CD4-positive, alpha-beta T cell treated with Interleukin-12 subunit alpha and Interleukin-12 subunit beta, for 1 hour (primary cell): Measurements from ENCODE around the gene ESRP2.

Experiments used
- DNase-seq: peaks from one replicate; pipeline ENCODE4 v3.0.0-alpha.2; 2020

ESRP2 gene

DNA sequence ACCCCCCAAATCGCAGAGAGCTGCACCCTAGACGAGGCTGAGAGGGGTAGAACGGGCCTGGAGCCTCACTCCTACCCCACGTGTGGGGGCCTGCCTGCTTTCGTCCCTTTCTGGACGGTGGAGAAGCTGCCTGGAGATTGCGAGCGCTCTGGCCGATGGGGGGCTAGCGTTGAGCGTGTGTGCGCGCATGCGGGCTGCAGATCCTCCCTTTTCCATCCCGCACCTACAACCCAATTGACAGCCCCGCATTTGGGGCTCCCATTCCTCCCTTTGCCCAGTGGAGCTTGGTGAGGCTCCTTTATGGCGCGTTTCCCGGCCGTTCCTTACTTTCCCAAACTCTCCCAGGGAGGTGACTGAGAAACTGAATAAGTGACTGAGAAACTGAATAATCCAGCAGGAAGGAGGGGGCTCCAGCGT, 907 bp upstream of the ESRP2 start:
- DNase-seq: no peak

DNA sequence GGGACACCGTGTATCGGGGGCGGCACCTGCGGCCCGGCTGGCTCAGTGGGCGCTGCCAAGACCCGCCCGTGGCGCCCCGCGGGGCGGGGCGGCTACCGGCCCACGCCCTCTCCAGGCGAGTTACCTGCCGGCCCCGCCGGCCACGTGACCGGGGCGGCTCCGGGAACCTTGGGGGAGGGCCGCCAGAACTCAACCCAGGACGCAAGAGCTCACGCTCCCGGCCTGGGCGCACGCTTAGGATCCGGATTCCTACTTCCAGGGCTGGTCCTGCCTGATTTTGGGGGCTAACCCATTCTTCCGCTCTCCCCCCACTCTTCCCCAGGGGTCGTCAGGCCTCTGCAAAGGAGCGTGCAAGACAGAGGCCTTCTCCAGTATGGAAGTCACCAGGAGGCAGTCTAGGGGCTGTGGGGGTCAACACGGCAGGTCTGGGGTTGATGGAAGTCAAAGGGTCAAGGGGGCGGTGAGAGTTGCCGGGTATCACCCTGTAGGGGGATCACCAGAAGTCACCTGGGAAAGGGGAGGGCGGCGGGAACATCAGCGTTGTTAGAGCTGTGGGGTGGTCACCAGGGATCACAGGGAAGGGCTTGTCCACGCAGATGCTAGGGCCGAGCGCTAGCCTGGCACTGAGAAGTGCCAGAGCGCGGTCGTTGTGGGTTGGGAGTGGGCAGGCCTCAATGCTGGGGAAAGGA, 354 bp upstream of the ESRP2 start:
- DNase-seq: peak; percentile 57

DNA sequence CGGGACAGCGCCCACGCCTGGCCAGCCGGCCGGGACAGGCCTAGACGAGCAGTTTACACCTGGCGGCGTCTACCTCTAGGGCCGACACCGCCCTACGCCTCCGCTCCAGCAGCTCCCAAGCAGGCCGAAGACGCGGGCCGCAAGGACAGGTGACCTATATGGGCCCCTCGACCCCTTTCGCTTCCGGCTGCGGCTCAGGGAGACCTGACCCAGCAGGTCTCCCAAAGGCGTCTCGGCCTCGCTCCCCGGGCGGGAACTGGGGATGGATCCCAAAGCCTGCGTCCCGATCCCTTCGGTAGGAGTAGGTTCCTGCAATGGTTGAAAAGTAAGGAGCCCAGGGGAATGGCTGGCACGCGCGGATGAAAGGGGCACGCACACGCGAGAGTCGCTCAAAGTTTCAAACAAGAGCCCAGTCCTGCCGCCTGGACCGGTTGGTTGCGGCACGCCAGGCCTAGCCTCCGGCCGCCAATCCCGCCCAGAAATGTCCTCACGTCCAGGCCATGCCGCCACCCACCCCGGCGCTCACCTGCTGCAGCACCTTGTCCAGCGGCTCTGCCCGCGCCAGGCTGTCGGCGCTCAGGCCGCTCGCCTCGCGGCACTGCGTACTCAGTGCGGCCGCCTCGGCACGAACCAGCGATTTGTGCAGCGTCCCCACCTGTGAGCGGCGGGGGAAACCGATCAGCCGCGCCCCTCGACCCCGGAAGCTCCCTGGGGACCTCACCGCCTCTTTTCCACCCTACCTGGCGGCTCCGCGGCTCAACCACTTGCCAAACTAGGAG, 630 bp downstream of the ESRP2 start:
- DNase-seq: no peak

DNA sequence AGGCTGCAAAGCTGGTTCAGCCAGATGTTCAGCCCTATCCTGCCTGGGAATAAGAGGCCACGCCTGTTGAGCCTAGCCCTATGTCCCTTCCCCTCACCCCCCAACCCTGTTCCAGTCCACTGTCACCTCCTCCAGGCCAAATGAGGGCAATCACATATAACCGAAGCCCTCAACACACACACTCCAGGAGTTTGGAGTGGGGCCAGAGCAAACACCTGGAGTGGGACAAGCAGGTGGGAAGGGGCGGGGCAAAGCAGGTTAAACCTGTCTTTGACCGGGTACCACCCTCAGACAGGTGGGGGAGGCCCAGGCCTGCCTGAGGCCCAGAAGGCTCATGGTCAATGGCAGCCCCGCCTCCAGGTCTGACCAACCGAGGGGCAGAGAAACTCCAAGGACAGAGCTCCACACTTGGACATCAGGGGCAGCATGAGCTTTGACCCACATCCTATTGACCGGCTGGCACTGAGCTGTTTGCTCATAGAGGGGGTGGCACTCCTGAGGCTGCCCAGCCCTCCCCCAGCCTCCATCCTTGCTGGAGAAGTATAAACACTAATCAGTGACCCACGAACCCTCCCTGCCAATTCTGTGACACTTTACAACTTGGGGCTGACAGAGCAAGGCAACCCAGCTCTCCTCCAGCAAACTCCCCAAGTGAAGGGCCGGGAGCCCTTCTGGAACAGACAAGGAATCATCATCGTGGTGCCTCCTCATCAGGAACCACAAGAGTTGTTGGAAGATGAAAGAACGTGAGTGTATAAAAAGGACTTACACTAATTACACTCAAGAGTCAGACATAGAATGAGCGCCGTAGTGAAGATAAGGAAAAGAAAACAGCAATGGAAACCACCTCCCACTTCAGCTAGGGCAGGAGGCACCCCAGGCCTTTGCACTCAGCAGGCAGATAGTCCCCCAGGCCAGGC, 1.5 kb downstream of the ESRP2 start:
- no peak for DNase-seq

DNA sequence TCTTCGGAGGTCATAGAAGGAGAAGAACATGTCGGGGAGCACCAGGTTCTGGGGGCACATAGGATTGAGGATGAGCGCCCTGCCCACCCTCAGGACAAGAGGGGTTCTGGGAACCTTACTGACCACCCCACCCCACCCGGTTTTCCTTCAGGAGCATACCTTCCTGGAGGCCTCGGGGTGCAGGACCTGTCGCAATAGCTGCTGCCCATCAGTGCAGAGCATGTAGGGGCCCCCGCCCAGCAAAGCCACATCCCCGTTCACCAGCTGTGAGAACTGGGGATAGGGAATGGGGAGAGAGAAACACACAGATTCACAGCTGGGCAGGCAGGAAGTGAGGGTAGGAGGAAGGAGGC, 2.1 kb downstream of the ESRP2 start:
- no peak for DNase-seq

DNA sequence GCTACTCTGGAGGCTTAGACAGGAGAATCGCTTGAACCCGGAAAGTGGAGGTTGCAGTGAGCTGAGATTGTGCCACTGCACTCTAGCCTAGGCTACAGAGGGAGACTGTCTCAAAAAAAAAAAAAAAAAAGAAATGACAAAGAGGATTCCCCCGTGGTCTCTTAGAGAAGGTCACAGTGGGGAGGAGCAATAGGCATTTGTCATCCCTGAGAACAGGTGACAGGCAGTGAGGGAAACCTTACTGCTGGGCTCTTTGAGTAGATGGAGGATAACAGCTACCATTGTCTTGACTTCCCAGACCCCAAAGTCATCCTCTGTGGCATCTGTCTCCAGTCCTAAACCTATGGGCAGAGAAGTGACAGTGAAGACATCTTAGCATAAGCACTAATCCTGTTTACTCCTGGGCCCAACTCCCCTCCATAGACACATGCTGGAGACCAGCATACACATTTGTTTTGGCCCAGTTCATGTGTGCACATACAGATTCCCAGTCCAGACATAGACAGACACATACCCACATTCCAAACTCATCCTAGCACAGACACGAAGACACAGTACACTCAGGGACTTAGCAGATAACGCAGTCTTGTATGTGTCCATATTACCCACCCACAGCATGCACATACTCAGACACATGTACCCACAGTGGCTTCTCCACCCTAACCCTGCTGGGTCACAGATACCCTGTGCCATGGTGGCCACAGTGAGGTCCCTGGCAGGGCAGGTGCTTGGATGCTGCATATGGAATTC, 2.7 kb downstream of the ESRP2 start:
- DNase-seq: no peak

DNA sequence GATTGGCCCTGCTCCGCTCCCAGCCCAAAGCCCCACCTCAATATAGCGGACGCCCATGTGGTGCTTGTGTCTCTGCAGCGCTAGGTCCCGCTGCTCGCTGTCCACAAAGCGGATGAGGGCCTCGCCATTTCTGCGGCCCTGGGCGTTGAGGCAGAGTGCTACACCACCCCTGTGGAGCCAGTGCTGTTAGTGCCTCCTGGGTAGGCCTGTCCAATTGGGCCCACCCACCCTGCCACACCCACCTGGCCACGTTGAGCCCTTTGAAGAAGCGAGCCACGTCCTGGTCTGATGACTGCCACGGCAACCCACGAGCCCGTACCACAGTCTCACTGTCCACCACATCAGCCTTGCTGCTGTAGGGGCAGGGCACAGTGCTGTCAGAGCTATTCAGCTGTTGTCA, 3.6 kb downstream of the ESRP2 start:
- DNase-seq: no peak

DNA sequence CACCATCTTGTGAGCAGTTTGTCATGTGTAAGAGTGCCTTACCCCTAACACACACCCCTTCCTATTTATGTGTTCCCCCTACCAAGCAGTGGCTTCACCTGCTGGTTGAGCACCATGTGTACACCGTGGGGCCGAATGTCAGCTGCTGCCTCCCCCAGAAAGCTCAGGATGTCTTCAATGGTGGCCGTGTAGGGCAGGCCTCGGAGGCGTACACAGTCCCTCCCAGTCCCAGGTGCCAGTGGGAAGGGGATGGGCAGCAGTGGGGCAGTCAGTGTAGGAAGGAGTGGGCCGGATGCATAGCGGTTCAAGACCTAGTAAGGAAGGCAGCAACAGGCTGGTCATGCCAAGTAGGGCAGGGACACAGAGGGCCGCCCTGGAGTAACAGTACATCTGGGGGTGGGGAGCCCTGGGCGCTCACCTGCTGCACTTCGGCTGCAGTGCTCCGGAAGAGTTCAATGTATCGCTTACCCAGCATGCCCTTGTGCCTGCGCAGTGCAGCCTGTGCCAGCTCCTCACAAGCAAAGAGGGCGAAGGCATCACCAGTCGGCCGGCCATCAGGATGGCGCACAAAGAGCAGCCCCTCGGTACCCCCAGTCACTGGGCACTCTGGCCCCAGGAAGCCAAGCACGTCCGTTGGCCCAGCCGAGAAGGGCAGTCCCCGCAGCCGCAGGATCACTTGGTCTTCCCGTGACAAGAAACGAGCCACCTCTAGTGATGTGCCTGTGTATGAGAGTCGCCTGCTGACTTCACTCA, 4.4 kb downstream of the ESRP2 start:
- DNase-seq: no peak

DNA sequence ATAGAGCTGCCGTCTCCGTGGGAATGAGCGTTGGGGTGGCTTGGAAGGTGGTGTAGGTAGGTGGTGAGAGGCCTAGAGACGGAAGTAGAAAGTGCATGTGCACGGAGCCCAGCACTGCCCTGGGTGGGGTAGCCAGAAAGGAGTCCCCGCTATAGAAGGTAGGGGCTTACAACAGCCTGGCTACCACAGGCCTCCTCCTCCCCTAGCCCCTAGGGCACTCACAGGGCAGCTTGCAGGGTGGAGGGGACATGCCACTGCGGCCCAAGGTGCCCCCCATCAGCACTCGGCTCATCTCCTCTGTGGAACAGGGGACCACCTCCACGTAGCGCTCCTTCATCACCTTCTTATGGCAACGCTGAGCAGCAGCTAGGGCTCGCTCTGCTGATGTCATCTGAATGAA, 5.0 kb downstream of the ESRP2 start:
- DNase-seq: no peak

DNA sequence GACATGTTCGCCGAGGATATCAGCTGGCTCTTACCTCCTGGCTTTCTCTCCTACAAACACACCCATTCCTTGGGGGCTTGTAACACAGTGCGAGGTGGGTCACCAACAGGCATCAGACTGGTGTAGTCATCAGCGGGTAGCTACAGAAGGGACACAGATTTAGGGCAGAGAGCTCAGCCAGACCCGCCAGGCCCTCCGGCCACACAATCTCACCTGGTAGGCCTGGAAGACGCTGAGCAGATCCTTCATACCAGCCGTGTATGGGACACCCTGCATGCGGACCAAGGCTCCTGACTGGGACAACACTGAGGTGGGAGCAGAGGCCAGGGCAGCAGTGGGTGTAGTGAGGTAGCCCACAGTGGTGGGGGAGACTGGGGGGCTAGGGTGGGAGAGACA, 5.8 kb downstream of the ESRP2 start:
- DNase-seq: no peak

DNA sequence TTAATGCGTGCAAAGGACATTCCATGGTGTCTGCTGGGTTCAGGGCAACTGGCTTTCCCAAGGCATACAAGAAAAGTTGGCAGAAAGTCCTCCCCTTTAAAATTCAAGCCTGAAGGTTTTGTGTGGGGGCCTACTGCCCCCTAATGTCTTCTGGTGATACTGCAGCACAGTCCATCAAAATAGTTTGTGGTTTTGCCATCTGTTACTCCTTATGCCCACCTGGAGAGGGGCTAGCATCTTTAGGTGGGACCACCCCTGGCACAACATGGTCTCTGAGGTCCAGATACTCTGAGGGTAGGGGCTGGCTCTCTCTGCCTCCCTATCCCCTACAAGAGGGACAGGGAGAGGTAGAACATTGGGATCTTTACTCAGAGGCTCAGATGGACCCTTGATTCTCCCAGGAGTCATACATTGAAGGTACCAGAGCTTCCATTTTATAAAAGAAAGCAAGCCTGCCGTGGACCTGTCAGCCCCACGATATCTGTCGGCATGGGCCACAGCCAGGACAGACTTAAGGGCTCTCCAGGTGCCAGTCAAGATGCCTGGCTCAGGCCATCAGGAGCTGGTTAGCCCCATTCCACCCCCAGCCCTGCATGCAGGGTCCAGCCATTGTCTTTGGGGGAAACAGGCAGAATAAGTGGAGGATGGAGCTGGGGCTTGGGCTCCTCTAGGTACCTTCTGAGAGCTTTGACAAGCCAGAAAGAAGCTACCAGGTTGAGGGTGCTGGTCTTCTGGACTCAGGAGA, 6.3 kb downstream of the ESRP2 start:
- peak; percentile 60 for DNase-seq

DNA sequence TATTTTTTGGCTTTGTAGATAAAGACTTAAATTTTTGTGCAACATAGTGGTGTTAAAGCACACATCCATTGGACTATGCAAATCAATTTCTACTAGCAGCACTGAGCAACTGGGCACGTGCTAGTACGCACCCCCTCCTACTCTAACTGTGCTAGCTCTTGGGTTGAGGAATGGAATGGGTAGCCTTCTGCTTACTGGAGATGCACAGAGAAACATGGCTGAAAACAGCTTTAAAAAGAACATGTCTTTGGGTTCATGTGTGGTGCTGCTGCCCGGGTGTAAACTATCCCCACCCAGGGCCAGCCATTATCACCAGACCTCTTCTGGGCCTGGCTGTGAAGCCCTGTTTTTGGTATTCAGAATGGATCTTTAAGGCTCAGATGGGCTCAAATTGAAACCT, 7.3 kb downstream of the ESRP2 start:
- DNase-seq: no peak

DNA sequence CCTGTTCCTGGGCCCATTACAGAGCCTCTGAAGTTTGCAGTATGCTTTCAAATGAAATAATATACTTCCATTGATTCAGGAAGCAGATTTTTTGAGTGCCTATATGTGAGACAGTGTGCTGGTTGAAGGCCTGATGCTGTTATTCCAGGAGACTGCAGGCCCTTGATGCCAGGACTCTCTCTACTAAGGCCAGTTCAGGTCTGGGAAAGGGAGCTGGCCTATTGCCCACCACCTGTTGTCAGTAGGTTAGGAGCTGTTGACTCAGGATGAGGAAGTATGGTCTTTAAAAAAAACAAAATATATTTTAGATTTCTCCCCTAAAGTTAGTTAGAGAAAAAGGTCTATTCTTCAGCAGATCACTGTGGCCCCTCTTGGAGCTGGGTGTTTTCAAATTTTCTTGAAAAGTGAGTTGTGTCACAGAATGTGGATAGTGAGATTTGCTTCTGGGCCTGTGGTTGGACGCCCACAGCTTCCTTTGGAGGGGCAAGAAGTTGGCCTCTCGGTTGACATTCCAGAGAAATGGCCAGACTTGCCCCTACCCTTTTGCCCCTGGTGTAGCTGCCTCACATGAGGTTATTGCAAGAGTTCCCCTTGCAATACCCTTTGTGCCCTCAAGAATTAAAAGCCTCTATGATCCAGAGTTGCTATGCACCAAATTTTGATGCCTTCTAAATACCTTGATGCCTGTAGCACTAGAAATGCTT, 7.9 kb downstream of the ESRP2 start:
- no peak for DNase-seq

DNA sequence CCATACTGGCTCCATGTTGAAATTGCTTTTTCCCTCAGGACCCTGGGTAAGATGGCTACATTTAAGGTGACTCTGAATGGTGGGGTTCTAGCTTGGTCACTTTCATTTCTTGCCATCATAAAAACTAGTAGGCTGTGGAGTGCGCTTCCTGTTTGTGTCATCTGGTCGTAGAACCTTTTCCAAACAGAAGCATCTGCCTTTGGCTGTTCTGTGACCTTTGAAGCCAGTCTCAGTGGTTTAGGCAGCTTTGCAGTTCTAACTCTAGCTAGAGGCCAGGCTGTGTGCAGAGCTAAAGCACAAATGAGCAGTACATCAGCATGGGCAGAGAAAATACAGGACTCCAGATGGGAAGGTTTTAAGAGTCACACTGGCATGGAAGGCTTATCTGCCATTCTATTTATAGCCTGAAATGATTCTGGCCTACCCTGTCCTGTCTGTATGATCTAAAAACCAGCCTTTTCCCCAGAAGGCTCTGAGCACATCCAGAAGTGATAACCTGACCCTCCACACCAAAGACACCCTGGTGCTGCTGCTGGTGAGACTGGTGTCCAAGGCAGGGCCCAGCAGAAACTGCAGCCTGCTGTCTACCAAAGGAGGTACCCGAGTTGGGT, 8.6 kb downstream of the ESRP2 start:
- no peak for DNase-seq

DNA sequence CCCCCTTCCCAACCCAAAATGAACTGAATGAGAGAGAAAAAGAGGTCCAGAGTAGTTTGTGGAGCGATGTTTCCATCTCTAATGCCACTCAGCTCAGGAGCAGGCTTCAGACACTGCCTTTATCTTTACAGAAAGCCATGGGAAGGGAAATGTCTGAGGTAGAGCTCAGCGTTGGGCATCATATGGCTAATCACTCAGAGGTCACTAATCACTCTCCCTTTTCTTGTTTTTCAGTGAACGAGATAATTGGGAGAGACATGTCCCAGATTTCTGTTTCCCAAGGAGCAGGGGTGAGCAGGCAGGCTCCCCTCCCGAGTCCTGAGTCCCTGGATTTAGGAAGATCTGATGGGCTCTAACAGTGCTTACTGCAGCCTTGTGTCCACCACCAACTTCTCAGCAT, 9.8 kb downstream of the ESRP2 start:
- DNase-seq: no peak

DNA sequence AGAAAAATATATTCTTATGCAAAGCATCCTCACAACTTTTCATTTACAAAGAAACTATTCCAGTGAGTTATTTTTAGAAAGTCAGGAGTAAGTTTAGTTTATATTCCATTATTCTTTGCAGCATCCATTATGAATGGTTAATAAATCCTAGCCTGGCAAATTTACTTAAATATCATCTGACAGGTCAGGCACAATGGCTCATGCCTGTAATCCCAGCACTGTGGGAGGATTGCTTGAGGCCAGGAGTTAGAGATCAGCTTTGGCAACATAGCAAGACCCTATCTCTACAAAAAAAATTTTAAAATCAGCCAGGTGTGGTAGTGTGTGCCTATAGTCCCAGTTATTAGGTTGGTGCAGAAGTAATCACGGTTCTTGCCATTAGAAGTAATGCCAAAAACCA, 12.9 kb downstream of the ESRP2 start:
- no peak for DNase-seq

DNA sequence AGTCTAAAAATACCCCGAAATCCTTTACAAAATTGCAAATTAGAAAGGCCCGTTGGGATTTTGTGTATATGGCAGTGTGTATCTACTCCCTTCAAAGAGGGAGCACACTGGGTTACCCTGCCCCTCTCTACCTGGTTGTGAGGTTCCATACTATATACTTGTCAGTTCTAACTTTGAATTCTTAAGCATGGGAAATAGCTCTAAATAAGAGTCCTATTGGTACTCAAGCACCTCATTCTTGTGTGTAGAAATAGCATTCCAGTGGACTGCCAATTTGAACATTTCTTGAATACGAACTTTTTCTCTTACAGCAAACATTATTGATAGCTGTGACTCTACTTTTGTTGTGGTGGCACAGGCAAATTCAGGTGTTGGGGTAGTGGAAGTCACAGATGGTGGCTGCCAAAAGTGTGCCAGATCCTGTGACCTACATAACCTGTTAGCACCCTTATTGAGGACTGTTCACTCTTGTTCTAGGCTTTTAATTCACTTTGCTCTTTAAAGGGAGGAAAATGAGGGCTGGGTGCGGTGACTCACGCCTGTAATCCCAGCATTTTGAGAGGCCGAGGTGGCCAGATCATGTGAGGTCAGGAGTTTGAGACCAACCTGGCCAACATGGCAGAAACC, 16.1 kb downstream of the ESRP2 start:
- no peak for DNase-seq

DNA sequence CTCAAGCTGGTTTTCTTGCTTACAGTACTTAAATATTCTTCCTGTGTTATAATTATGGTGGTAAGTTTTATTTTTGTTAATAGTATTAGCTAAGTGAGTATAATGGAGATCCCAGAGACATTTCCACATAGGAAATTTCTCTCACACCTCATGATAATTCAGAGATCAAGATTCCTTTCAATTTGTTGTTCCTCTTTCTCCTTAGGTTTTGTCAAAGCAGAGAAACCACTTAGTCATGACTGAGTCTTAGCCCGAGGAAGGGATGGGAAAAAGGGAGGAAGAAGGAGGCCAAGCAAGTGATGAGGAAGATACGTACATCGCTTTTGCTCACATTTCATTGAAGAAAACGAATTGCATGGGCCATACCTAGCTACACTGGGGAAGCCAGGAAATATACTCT, 18.4 kb downstream of the ESRP2 start:
- no peak for DNase-seq

DNA sequence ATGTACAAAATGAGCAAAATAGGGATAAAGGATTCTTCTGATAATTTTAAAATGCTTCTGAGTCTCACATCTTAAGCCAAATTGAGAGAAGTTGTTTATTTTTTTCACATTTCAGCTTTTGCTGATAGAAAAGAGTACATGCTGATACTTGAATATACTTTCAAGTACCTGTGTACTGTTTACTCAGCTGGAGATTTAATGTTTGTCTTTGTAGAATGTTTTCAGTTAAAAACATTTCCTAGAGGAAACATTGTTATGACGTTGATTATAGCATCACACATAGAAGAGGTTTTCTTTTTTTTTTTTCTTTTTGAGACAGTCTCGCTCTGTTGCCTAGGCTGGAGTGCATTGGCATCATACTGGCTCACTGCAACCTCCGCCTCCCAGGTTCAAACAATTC, 19.7 kb downstream of the ESRP2 start:
- DNase-seq: no peak

DNA sequence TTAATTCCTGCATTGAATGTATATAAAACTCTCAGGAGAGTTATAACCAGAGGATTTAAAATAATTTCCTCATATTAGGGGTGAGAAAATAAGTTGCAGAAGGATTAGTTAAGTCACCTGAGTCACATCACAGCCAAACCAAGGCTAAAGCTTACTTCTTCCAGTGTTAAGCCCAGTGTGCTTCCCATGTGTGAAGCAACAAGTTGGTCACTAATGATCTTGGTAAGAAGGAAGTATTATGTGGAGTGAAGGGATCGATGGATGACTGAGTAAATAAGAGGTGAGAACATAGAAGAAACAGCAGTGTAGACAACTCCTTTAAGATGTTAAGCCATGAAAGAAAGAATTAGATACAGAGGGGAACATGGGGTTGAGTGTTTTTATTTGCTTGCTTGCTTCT, 20.6 kb downstream of the ESRP2 start:
- no peak for DNase-seq
